Measurements from ENCODE around the gene RAPGEF1. TPM values are rescaled to one million over a fixed set of nuclear protein-coding genes. Genes with fewer than 3 reads are reported as not detected.

RAPGEF1 gene
- total RNA-seq, 1 experiment from 2014 or later: 47.1 TPM

- Histone ChIP-seq H3K4me3 (ENCODE audit: insufficient read depth, low read depth, low read length) (no peak overlapping the region), H3K36me3 (replicated peaks; ENCODE audit: control insufficient read depth, insufficient read depth, low read length) (peaks cover 8% of the 10 kb centered on the region), H3K27me3 (ENCODE audit: control insufficient read depth, insufficient read depth, low read length) (no peaks in the 10 kb centered on the region)
- DNase-seq: no peak
Measured at GRCh38 chr9:131575946-131576853, 163.7 kb downstream of the RAPGEF1 start.

DNA sequence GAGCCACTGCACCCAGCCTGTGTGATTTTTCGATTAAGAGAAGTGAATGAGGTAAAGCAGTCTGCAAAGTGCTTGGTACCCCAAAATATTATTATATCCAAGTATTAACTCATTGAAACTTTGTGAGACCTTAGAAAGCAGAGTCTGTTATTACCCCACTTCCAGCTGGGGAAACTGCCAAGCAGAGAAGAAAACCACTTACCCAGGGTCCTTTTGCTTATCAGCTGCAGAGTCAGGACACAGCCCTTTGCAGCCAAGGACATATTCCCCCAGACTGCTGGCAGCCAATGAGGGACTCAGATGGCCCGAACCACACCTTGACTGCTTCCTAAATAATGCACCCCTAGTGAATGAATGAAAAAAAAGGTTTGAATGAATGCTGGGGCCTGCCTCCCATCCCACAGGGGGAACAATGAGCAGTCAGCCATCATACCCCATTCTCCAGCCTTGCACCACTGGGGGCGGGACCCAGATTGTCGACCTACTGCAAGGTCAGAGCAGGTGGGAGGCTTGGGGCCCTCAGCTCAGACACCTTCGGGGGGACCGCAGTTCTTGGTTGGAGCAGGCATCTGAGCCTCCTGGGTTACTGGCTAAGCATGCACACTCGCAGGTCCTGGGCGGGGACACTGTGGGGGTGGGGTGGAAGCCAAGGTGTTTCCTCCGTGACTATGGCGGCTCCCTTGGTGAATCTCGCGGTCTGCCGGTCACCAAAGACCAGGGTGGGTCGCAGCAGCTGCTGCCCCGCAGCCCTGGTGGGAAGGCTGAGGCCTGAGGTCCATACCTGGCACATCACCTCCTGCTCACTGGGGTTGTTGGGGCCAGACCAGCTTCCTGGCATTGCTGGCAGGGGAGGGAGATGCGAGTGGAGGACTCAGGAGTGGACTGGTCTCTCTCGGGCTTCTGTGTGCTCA is 164.9 kb downstream of the RAPGEF1 start:
- Histone ChIP-seq H3K36me3 (replicated peaks; ENCODE audit: control insufficient read depth, insufficient read depth, low read length) (peaks cover 3% of the 10 kb centered on the region), H3K4me3 (ENCODE audit: insufficient read depth, low read depth, low read length) (no peak overlapping the region), H3K27me3 (ENCODE audit: control insufficient read depth, insufficient read depth, low read length) (no peaks in the 10 kb centered on the region)
- no peak for DNase-seq

GRCh38 chr9:131567910-131568309 is 172.0 kb downstream of the RAPGEF1 start:
- Histone ChIP-seq H3K36me3 (replicated peaks; ENCODE audit: control insufficient read depth, insufficient read depth, low read length) (0 out of 2 replicates have a peak, but pooled peaks cover 1% of the 10 kb centered on the region), H3K4me3 (ENCODE audit: insufficient read depth, low read depth, low read length) (no peak overlapping the region), H3K27me3 (ENCODE audit: control insufficient read depth, insufficient read depth, low read length) (no peaks in the 10 kb centered on the region)
- peak; percentile 22 for DNase-seq

- H3K36me3 ChIP-seq (replicated peaks; ENCODE audit: control insufficient read depth, insufficient read depth, low read length): 0 out of 2 replicates have a peak, but pooled peaks cover 1% of the 10 kb centered on the region
- no peak for DNase-seq
- H3K4me3 ChIP-seq (ENCODE audit: insufficient read depth, low read depth, low read length): no peak overlapping the region
- no peaks in the 10 kb centered on the region for H3K27me3 ChIP-seq (ENCODE audit: control insufficient read depth, insufficient read depth, low read length)
Measured at GRCh38 chr9:131566158-131566557, 173.7 kb downstream of the RAPGEF1 start.

DNA sequence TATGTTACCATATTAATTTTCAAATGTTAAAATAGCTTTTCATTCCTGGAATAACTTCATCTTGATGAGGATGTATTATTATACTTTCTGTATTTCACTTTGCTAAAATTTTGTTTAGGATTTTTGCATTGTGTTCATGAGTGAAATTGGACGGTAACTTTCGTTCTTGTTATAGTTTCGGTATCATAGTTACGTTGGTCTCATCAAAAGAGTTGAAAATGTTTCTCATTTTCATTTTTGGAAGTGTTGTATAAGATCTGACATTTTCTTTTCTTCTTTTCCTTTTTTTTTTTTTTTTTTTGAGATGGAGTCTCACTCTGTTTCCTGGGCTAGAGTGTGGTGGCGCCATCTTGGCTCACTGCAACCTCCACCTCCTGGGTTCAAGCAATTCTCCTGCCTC is 174.5 kb downstream of the RAPGEF1 start:
- H3K4me3 ChIP-seq (ENCODE audit: insufficient read depth, low read depth, low read length): no peak overlapping the region
- DNase-seq: no peak

DNA sequence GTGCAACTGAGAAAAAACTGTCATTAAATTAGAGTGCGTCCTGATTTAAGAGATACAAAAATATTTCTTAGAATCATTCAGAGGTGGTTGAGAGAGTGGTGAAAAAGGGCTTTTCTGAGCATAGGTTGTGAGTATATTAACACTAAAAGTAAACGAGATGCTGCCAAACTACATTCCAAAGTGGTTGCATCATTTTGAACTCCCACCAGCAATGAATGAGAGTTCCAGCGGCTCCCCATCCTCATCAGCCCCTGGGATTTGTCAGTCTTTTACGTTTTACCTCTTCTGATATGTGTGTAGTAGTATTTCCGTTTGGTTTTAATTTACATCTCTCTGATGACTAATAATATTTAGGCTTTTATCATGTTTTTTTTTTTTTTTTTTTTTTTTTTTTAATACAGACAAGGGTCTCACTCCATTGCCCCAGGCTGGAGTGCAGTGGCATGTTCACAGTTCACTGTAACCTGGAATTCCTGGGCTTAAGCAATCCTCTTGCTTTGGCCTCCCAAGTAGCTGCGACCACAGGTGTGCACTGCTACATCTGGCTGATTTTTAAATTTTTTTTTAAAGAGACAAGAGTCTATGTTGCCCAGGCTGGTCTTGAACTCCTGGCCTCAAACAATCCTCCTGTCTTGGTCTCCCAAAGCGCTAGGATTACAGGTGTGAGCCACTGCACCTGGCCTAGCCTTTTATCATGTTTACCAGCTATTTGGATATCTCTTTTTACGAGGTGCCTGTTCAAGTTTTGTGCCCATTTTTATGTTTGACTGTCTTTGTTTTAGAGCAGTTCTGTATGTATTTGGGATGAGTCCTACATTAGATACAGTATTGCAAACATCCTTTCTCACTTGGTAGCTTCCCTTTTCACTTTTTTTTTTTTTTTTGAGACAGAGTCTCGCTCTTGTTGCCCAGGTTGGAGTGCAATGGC is 177.6 kb downstream of the RAPGEF1 start:
- H3K4me3 ChIP-seq (ENCODE audit: insufficient read depth, low read depth, low read length): no peak overlapping the region
- H3K36me3 ChIP-seq (replicated peaks; ENCODE audit: control insufficient read depth, insufficient read depth, low read length): no peaks in the 10 kb centered on the region
- DNase-seq: peak; percentile 60
- H3K27me3 ChIP-seq (ENCODE audit: control insufficient read depth, insufficient read depth, low read length): no peaks in the 10 kb centered on the region

More for the DNA sequence above, 174.5 kb downstream of the RAPGEF1 start:
- Histone ChIP-seq H3K36me3 (replicated peaks; ENCODE audit: control insufficient read depth, insufficient read depth, low read length) (0 out of 2 replicates have a peak, but pooled peaks cover 1% of the 10 kb centered on the region), H3K27me3 (ENCODE audit: control insufficient read depth, insufficient read depth, low read length) (no peaks in the 10 kb centered on the region)

DNA sequence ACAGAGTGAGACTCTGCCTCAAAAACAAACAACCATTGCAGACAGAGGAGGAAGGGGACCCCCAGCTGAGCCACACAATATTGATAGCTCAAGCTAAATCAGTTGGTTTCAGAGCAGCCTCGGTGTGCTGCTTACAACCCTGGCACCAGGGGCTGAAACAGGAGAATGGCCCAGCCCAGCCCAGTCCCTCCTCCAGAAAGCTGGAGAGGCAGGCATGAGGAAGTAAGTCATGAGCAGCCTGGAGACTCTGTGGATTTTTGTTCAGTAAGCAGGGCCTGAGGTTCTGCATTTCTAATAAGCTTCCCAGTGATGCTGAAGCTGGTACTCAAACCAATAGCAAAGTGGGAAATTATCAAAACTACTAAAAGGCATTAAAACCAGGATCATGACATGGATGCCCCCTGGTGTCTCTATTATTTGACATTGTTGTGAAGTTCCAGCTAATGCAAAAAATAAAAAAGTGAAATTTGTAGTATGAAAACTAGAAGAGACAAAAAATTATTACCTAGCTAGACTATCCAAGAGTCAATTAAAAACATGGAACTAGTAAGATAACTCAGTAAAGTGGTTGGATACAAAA is 180.4 kb downstream of the RAPGEF1 start:
- Histone ChIP-seq H3K4me3 (ENCODE audit: insufficient read depth, low read depth, low read length) (no peak overlapping the region), H3K36me3 (replicated peaks; ENCODE audit: control insufficient read depth, insufficient read depth, low read length) (no peaks in the 10 kb centered on the region), H3K27me3 (ENCODE audit: control insufficient read depth, insufficient read depth, low read length) (peaks cover 11% of the 10 kb centered on the region)
- DNase-seq: no peak

DNA sequence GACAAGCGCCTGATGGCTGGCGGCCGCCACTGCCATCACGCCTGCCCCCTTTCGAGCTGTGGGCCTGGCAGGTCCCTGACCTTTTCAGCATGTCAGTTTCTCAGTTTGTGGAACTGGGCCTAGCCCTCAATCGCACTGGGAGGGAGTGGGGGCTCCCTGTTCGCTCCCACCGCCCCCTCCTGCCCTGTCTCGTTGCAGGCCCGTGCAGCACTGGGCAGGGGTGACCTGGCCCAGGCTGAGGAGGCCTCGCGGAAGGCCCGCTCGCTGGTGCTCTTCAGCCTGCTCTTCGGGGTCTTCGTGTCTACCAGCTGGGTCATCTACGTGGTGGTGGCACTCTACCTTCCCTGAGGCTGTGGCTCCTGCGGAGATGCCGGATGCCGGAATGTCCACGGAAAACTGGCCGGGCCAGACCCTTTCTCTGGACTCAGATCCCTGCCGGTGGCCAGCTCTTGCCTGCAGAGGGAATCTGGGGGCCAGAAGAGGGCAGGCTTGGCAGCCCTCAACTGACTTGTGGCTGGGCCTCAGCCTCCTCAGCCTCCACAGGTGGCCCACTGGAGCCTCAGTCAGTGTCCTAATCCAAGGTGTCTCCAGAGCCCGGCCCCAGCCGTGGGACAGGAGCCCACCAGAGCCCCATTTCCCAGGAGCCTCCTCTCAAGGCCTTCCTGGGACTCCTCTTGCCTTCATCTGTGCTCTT is 181.9 kb downstream of the RAPGEF1 start:
- Histone ChIP-seq H3K4me3 (ENCODE audit: insufficient read depth, low read depth, low read length) (no peak overlapping the region), H3K36me3 (replicated peaks; ENCODE audit: control insufficient read depth, insufficient read depth, low read length) (no peaks in the 10 kb centered on the region), H3K27me3 (ENCODE audit: control insufficient read depth, insufficient read depth, low read length) (peaks cover 19% of the 10 kb centered on the region)
- DNase-seq: peak; percentile 57

- Histone ChIP-seq H3K4me3 (ENCODE audit: insufficient read depth, low read depth, low read length) (no peak overlapping the region), H3K36me3 (replicated peaks; ENCODE audit: control insufficient read depth, insufficient read depth, low read length) (no peaks in the 10 kb centered on the region), H3K27me3 (ENCODE audit: control insufficient read depth, insufficient read depth, low read length) (peaks cover 19% of the 10 kb centered on the region)
- no peak for DNase-seq
Measured at GRCh38 chr9:131555841-131556673, 183.8 kb downstream of the RAPGEF1 start.

DNA sequence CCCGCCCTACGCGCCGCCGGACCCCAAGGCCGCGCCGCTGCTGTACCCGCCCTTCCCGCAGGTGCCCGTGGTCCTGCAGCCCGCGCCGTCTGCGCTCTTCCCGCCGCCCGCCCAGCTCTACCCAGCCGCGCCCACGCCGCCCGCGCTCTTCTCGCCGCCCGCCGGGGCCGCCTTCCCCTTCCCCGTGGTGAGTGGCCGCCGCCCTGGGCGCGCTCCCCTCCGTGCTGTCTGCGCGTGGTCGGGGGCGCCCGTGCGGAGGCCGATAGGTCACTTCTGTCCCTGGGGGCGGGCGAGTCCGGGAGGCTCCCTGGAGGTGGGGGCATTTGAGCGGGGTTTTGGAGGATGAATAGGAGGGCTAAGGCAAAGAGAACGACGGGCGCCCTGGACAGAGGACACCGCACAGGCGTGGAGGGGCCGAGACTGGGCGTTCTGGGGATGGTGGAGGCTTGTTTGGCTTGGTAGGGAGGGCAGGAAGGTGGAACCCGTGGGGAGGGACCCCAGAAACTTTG is 185.0 kb downstream of the RAPGEF1 start:
- no peaks in the 10 kb centered on the region for H3K36me3 ChIP-seq (replicated peaks; ENCODE audit: control insufficient read depth, insufficient read depth, low read length)
- peaks cover 19% of the 10 kb centered on the region for H3K27me3 ChIP-seq (ENCODE audit: control insufficient read depth, insufficient read depth, low read length)
- peak; percentile 79 for DNase-seq
- no peak overlapping the region for H3K4me3 ChIP-seq (ENCODE audit: insufficient read depth, low read depth, low read length)

- peak; percentile 74 for DNase-seq
- Histone ChIP-seq H3K36me3 (replicated peaks; ENCODE audit: control insufficient read depth, insufficient read depth, low read length) (no peaks in the 10 kb centered on the region), H3K27me3 (ENCODE audit: control insufficient read depth, insufficient read depth, low read length) (peaks cover 19% of the 10 kb centered on the region), H3K4me3 (ENCODE audit: insufficient read depth, low read depth, low read length) (no peak overlapping the region)
Measured at GRCh38 chr9:131554087-131554842, 185.6 kb downstream of the RAPGEF1 start.

- H3K27me3 ChIP-seq (ENCODE audit: control insufficient read depth, insufficient read depth, low read length): peaks cover 19% of the 10 kb centered on the region
- H3K36me3 ChIP-seq (replicated peaks; ENCODE audit: control insufficient read depth, insufficient read depth, low read length): no peaks in the 10 kb centered on the region
- H3K4me3 ChIP-seq (ENCODE audit: insufficient read depth, low read depth, low read length): no peak overlapping the region
- no peak for DNase-seq
Measured at GRCh38 chr9:131552030-131552429, 187.8 kb downstream of the RAPGEF1 start.

All from H7 (cell line).